SK-N-MC (cell line): ENCODE results near the gene ASIC3.

Experiments
- EZH2 ChIP-seq: fragments of 200-600 bp; sonication (generic); IDR thresholded peaks from one replicate; pipeline ENCODE4 v1.6.1; 2017; ENCODE audit warnings: antibody characterized with exemption
- FOXP2 ChIP-seq: optimal IDR thresholded peaks from 2 replicates; pipeline ENCODE3; 2011; ENCODE audit warnings: mild to moderate bottlenecking, moderate library complexity; ENCODE audit not compliant: insufficient read depth; ENCODE audit errors: extremely low read length, control extremely low read depth
- POLR2AphosphoS5 ChIP-seq: IDR thresholded peaks from 2 replicates; pipeline ENCODE4 v1.6.1; 2012; ENCODE audit warnings: mild to moderate bottlenecking, low read depth, low read length, borderline replicate concordance

- TF ChIP-seq POLR2AphosphoS5 (no peak), EZH2 (no peak), FOXP2 (no peak)
Observed at GRCh38 chr7:151091003-151091402, 42.7 kb downstream of the ASIC3 start.
